Endothelial cell (in vitro differentiated cells): ENCODE results near the gene SEZ6. TPM values are rescaled to one million over a fixed set of nuclear protein-coding genes. Genes with fewer than 3 reads are reported as not detected.
A peak's percentile ranks its signal among the peaks of the same experiment; 100 is the strongest.

Experiments used
- DNase-seq: peaks from one replicate; pipeline ENCODE4 v3.0.0; 2021; ENCODE audit warnings: low spot score
- H3K27ac Mint-ChIP-seq: one replicate; pipeline ENCODE4 v1.8.0; 2021; ENCODE audit warnings: mixed read lengths, inconsistent platforms; ENCODE audit not compliant: unreplicated experiment
- H3K27me3 Mint-ChIP-seq: one replicate; pipeline ENCODE4 v1.8.0; 2021; ENCODE audit warnings: mild to moderate bottlenecking, moderate library complexity, mixed read lengths, inconsistent platforms; ENCODE audit not compliant: unreplicated experiment
- H3K36me3 Mint-ChIP-seq: one replicate; pipeline ENCODE4 v1.8.0; 2021; ENCODE audit warnings: mild to moderate bottlenecking, low read depth, mixed read lengths, inconsistent platforms; ENCODE audit not compliant: unreplicated experiment
- H3K4me1 Mint-ChIP-seq: one replicate; pipeline ENCODE4 v1.8.0; 2021; ENCODE audit warnings: mild to moderate bottlenecking, mixed read lengths, inconsistent platforms; ENCODE audit not compliant: unreplicated experiment
- H3K4me3 Mint-ChIP-seq: one replicate; pipeline ENCODE4 v1.8.0; 2021; ENCODE audit warnings: mild to moderate bottlenecking, mixed read lengths, inconsistent platforms; ENCODE audit not compliant: unreplicated experiment
- H3K9me3 Mint-ChIP-seq: one replicate; pipeline ENCODE4 v1.8.0; 2021; ENCODE audit warnings: mixed read lengths, inconsistent platforms; ENCODE audit not compliant: unreplicated experiment
- total RNA-seq: library from RNA; stranded (reverse); fragmentation: NEBNext Ultra II Directional; extraction: Animal tissue kit (Norgen Biotek cat#: 25700); gene quantifications from one replicate; pipeline ENCODE4 v1.2.1, GENCODE V29; 2021; ENCODE audit not compliant: unreplicated experiment
- TF ChIP-seq, protein P1 (sequence below): fragments of 200-600 bp; sonication (generic); IDR thresholded peaks from one replicate; pipeline ENCODE4 v1.5.0; 2021; ENCODE audit warnings: antibody characterized with exemption; ENCODE audit not compliant: unreplicated experiment

SEZ6 gene
- total RNA-seq, 1 donor from 2014 or later = 0.10 TPM

DNA sequence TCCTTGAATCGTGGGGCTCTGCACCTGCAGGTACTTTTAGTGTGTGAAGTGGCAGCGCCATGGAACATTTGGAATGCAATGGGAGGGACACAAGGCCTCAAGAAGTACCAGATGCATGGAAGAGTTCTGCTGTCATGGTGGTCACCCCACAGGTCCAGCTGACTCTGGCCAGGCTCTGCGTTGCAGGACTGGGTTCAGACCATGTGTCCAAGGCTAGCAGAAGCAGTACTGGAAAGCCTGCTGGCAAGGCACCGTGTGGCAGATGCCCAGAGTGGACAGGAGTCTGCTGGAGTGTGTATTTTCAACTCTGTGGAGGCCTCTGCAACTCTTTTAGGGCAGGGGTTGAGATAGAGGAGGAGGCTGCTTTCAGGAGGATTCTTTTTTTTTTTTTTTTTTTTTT, 39.2 kb upstream of the SEZ6 start:
- no peak for DNase-seq
- Mint-ChIP-seq H3K9me3 (no peaks in the 10 kb centered on the region), H3K27me3 (peaks cover 2% of the 10 kb centered on the region), H3K4me1 (peaks cover 33% of the 10 kb centered on the region), H3K27ac (no peak overlapping the region), H3K4me3 (no peak overlapping the region), H3K36me3 (no peaks in the 10 kb centered on the region)
- TF ChIP-seq, protein P1, sequence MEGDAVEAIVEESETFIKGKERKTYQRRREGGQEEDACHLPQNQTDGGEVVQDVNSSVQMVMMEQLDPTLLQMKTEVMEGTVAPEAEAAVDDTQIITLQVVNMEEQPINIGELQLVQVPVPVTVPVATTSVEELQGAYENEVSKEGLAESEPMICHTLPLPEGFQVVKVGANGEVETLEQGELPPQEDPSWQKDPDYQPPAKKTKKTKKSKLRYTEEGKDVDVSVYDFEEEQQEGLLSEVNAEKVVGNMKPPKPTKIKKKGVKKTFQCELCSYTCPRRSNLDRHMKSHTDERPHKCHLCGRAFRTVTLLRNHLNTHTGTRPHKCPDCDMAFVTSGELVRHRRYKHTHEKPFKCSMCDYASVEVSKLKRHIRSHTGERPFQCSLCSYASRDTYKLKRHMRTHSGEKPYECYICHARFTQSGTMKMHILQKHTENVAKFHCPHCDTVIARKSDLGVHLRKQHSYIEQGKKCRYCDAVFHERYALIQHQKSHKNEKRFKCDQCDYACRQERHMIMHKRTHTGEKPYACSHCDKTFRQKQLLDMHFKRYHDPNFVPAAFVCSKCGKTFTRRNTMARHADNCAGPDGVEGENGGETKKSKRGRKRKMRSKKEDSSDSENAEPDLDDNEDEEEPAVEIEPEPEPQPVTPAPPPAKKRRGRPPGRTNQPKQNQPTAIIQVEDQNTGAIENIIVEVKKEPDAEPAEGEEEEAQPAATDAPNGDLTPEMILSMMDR = no peak

DNA sequence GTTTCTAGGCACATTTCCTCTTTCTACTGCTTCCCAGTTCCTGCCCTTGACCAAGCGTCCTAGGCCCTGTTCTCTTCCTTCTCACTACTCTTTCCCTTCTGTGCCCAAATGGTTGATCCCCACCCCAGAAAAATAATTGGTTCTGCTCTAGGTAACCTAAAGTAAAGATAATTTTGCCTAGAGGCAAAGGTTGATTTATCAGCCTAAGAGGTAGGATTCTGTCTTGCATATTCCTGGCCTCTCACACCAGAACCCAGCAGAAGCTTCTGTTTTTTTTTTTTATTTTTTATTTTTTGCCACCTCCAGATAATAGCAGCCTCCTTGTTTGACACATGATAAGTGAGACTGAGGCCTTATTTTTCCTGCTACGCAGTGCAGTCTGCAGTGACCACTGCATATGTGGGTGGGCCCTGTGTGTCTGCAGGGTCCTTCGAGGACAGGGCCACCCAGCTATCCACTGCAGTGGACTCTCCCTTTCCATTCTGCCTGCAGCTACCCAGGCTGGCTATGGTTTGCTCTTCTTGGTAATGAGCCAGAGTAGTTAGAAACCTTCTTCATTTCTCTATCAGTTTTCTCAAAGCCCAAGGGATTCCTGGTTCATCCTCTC, 37.8 kb upstream of the SEZ6 start:
- H3K36me3 Mint-ChIP-seq = no peaks in the 10 kb centered on the region
- no peak for DNase-seq
- peaks cover 33% of the 10 kb centered on the region for H3K4me1 Mint-ChIP-seq
- peak overlapping the region; percentile 12 for H3K27ac Mint-ChIP-seq
- TF ChIP-seq, protein P1 = no peak
- H3K9me3 Mint-ChIP-seq = no peaks in the 10 kb centered on the region
- H3K27me3 Mint-ChIP-seq = no peaks in the 10 kb centered on the region
- no peak overlapping the region for H3K4me3 Mint-ChIP-seq

DNA sequence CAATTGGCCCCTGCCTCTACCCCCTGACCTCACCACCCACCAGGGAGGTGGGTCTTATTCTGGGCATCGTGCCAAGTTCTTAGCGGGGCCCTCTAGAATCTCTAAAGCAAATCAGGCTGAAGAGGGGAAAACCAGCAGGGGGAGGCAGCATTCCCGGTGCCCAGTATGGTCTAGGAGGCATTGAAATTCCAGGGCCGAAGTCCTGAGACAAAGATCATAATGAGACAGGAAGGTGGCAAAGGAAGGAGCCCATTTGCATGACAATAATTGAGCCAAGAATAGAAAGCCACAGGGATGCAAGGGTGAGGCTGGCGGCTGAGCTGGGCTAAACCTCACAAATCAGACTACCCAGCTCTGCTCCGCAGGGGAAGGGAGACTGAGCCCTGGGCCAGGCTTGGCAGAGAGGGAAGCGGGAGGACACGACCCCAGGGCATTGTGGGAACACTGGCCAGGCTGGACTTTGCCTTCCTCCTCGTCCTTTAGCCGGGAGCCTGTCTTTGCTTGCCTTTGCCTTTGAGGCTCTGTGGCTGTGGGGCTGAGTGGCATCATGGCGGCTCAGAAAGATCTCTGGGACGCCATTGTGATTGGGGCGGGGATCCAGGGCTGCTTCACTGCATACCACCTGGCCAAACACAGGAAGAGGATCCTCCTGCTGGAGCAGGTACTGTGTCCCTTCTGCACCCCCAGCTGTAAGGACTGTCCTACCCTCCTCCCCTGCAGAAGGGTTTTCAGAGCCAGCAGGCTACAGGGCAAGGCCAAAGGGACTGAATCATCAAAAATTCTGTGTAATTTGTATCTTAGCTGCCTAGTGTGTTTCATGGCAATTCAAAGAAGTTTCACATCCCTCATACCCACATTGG, 37.1 kb upstream of the SEZ6 start, which contains the start of gene PIPOX:
TSS of gene PIPOX (plus strand) at position 463 of the 860 bp plus-strand sequence. CDS start at position 548, 85 bp downstream.
- Mint-ChIP-seq H3K4me3 (no peak within 1 kb of the TSS), H3K27me3 (no peaks in the 10 kb centered on the region), H3K9me3 (no peaks in the 10 kb centered on the region), H3K4me1 (peaks cover 28% of the 10 kb centered on the region), H3K36me3 (no peaks in the 10 kb centered on the region), H3K27ac (peak within 1 kb of the TSS; percentile 82)
- DNase-seq = peak; percentile 50
- TF ChIP-seq, protein P1 = no peak

DNA sequence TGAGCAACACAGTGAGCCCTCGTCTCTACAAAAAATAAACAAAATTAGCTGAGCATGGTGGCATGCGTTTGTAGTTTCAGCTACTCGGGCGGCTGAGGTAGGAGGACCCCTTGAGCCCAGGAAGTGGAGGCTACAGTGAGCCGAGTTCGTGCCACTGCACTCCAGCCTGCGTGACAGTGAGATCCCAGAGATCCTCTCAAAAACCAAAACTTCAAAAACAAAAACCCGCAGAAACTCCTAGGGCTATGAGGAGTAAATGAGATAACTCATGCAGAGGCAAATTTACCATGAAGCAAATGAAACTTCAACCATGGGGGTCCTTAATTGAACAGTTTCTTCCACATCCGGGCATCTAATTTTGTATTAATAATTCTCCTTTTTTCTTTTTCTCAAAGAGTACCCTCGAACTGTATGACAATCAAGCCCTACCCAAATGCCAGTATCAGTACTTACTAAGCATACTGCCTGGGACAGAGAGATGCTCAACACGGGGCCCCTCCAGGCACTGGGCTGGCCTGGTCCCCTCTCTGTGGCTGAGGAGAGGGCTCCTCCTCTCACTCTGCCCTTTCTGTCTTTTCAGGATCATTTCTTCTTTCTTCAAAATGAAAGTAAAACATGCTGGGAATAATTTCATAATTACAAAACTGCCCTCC, 36.3 kb upstream of the SEZ6 start:
- Mint-ChIP-seq H3K36me3 (no peaks in the 10 kb centered on the region), H3K27ac (no peak overlapping the region)
- TF ChIP-seq, protein P1 = no peak

More for the DNA sequence above, 36.3 kb upstream of the SEZ6 start:
- Mint-ChIP-seq H3K9me3 (no peaks in the 10 kb centered on the region), H3K4me1 (peaks cover 28% of the 10 kb centered on the region), H3K4me3 (no peak overlapping the region), H3K27me3 (no peaks in the 10 kb centered on the region)
- no peak for DNase-seq
